Neutrophil (primary cell): Measurements from ENCODE around the gene EVPL.

Experiments
- H3K27ac ChIP-seq: fragments of 200-600 bp; sonication (generic); 2 replicates; pipeline ENCODE4 v1.5.1; 2016; ENCODE audit warnings: mild to moderate bottlenecking, moderate library complexity
- H3K27me3 ChIP-seq: fragments of 200-600 bp; sonication (generic); 2 replicates; pipeline ENCODE4 v1.6.0; 2016; ENCODE audit warnings: mild to moderate bottlenecking
- H3K36me3 ChIP-seq: fragments of 200-600 bp; sonication (generic); 2 replicates; pipeline ENCODE4 v1.5.1; 2017
- H3K4me1 ChIP-seq, 2 experiments: fragments of 200-600 bp in 1 of 2; sonication (generic) in 1 of 2; 1 replicate in 1 of 2; 2 replicates in 1 of 2; pipeline versions ENCODE4 v1.5.1 to v1.6.1; 2013 to 2016; ENCODE audit warnings: low read depth in 1 of 2, low read length in 1 of 2, mild to moderate bottlenecking in 1 of 2, moderate library complexity in 1 of 2; ENCODE audit not compliant: control insufficient read depth in 1 of 2, insufficient read depth in 1 of 2
- H3K4me3 ChIP-seq, 2 experiments: fragments of 200-600 bp in 1 of 2; sonication (generic) in 1 of 2; 1 replicate in 1 of 2; 2 replicates in 1 of 2; pipeline ENCODE4 v1.5.1; 2013 to 2016; ENCODE audit warnings: low read depth in 1 of 2, low read length in 1 of 2, mild to moderate bottlenecking in 1 of 2, moderate library complexity in 1 of 2
- H3K9me3 ChIP-seq: fragments of 200-600 bp; sonication (generic); 2 replicates; pipeline ENCODE4 v1.5.1; 2016
- TF ChIP-seq, protein P1 (sequence below): fragments of 200-600 bp; sonication (generic); IDR thresholded peaks from 2 replicates; pipeline ENCODE4 v1.5.1; 2016; ENCODE audit warnings: antibody characterized with exemption

Gene EVPL

DNA sequence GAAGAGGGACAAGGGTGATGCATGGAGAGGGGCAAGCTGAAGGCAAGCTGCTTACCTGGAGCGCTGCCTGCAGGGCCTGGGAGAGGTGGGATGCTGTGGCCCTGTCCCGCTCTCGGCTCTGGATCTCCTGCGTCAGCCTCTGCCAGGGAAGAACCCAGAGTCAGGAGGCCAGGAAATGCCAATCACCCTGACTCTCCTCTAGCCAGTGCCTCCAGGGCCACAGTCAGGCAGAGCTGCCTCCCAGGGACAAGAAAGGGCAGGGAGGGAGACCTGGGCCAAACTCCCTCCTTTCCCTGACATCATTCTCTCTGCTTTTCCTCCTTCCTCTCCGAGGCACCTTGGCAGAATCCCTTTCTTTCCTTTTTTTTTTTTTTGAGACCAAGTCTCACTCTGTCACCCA lies 15.2 kb downstream of the EVPL start:
- H3K4me1 ChIP-seq, result peaks cover 0 to 4% of the 10 kb centered on the region in 2 experiments
- TF ChIP-seq, protein P1, sequence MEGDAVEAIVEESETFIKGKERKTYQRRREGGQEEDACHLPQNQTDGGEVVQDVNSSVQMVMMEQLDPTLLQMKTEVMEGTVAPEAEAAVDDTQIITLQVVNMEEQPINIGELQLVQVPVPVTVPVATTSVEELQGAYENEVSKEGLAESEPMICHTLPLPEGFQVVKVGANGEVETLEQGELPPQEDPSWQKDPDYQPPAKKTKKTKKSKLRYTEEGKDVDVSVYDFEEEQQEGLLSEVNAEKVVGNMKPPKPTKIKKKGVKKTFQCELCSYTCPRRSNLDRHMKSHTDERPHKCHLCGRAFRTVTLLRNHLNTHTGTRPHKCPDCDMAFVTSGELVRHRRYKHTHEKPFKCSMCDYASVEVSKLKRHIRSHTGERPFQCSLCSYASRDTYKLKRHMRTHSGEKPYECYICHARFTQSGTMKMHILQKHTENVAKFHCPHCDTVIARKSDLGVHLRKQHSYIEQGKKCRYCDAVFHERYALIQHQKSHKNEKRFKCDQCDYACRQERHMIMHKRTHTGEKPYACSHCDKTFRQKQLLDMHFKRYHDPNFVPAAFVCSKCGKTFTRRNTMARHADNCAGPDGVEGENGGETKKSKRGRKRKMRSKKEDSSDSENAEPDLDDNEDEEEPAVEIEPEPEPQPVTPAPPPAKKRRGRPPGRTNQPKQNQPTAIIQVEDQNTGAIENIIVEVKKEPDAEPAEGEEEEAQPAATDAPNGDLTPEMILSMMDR, result no peak
- peaks cover 5% of the 10 kb centered on the region for H3K27me3 ChIP-seq
- H3K27ac ChIP-seq, result no peak overlapping the region
- no peak overlapping the region for H3K4me3 ChIP-seq
- H3K36me3 ChIP-seq, result no peaks in the 10 kb centered on the region
- H3K9me3 ChIP-seq, result no peaks in the 10 kb centered on the region

GRCh38 chr17:76009969-76010661 lies 17.0 kb downstream of the EVPL start:
- H3K4me1 ChIP-seq, result peaks cover 0 to 9% of the 10 kb centered on the region in 2 experiments
- H3K9me3 ChIP-seq, result no peaks in the 10 kb centered on the region
- H3K27ac ChIP-seq, result no peak overlapping the region
- no peak overlapping the region for H3K4me3 ChIP-seq
- H3K27me3 ChIP-seq, result peaks cover 5% of the 10 kb centered on the region
- peaks cover 5% of the 10 kb centered on the region for H3K36me3 ChIP-seq
- TF ChIP-seq, protein P1, result no peak

DNA sequence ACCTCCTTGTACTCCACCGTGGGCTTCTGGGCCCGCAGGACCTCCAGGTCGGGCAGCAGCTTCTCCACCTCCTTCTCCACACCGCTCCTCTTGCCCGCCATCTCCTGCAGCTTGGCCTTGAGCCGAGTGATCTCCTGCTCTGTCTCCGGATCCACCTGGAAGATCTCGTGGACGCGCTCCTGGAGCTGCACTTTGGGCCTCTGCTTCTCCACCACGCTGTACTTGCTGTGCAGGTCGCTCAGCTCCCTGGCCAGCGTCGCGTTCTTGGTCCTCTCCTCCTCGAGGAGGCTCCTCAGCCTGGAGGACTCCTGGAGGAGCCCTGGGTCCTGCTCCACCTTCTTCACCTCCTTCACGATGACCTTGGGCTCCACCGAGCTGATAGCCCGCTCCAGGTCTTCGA lies 17.7 kb downstream of the EVPL start:
- H3K36me3 ChIP-seq, result peaks cover 12% of the 10 kb centered on the region
- no peaks in the 10 kb centered on the region for H3K9me3 ChIP-seq
- H3K27me3 ChIP-seq, result peaks cover 2% of the 10 kb centered on the region
- H3K4me3 ChIP-seq, result no peak overlapping the region
- TF ChIP-seq, protein P1, result no peak
- no peak overlapping the region for H3K27ac ChIP-seq
- peaks cover 0 to 9% of the 10 kb centered on the region in 2 experiments for H3K4me1 ChIP-seq

DNA sequence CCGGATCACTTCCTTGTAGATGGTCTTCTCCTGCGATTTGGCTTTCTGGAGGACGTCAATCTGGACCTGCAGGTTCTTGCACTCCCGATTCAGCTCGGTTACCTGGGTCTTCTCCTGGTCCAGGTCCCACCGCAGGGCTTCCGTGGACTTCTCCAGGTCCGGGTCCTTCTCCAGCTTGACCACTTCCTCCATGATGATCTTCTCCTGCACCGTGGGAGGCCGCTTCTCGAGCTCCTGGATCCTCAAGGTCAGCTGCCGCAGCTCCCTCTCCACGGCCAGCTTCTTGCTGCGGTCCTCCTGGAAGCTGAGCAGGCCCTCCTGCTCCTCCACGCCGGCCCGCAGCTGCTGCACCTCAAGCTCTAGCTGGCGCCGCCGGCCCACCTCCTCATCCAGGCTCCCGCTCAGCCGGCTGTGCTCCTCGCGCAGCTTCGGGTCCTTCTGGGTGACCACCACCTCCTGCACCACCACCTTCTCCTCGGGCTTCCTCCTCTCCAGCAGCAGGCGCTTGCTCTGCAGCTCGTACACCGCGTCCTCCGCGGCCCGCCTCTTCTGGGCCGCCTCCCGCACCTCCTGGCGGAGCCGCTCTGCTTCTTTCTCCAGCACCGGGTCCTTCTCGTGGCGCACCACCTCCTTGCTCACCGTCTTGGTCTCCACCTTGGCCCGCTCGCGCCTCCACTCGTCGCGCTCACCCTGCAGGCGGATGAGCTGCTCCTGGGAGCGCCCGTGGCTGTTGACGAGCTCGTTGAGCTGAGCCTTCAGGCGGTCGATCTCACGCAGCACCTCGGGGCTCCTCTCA lies 18.3 kb downstream of the EVPL start:
- H3K27me3 ChIP-seq, result no peaks in the 10 kb centered on the region

DNA sequence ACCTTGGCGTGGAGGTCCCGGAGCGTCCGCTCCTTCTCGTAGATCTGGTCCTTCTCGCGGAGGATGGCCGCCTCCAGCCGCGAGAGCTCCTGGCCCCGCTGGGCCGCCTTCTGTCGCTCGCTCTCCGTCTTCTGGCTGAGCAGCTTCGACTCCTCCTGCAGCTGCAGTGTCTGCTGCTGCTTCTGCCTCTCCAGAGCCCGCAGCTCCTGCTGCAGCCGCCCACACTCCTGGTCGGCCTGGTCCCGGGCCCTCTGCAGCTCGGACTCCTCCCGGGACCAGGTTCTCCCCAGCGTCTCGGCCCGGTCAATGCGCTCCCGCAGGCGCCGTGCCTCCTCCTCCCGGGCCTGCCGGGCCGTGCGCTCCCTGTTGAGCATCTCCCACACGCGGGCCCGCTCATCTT lies 18.9 kb downstream of the EVPL start:
- H3K27me3 ChIP-seq, result no peaks in the 10 kb centered on the region
- H3K9me3 ChIP-seq, result no peaks in the 10 kb centered on the region
- TF ChIP-seq, protein P1, result no peak
- H3K4me3 ChIP-seq, result no peak overlapping the region
- H3K36me3 ChIP-seq, result peaks cover 15% of the 10 kb centered on the region
- peaks cover 0 to 5% of the 10 kb centered on the region in 2 experiments for H3K4me1 ChIP-seq
- no peak overlapping the region for H3K27ac ChIP-seq

More for the DNA sequence above, 18.3 kb downstream of the EVPL start:
- H3K36me3 ChIP-seq, result peaks cover 15% of the 10 kb centered on the region
- no peak overlapping the region for H3K27ac ChIP-seq
- H3K4me3 ChIP-seq, result no peak overlapping the region
- TF ChIP-seq, protein P1, result no peak
- H3K4me1 ChIP-seq, result peaks cover 0 to 5% of the 10 kb centered on the region in 2 experiments
- H3K9me3 ChIP-seq, result no peaks in the 10 kb centered on the region
